H9 (cell line): ENCODE measurements around the gene GCG. TPM values are rescaled to one million over a fixed set of nuclear protein-coding genes. Genes with fewer than 3 reads are reported as not detected.

Source experiments
- DNase-seq: peaks from one replicate; pipeline ENCODE4 v3.0.0-alpha.2; 2017
- H2AFZ ChIP-seq: one replicate; pipeline ENCODE4 v1.6.1; 2013; ENCODE audit warnings: mild to moderate bottlenecking, low read length, control low read depth, moderate library complexity
- H2AK5ac ChIP-seq: 2 replicates; pipeline ENCODE4 v1.6.1; 2013; ENCODE audit warnings: low read length, control low read depth, mixed read lengths; ENCODE audit not compliant: insufficient read length
- H2BK120ac ChIP-seq: one replicate; pipeline ENCODE4 v1.6.1; 2013; ENCODE audit warnings: low read depth, mild to moderate bottlenecking, low read length, control low read depth, inconsistent platforms; ENCODE audit not compliant: poor library complexity, severe bottlenecking
- H2BK12ac ChIP-seq: 2 replicates; pipeline ENCODE4 v1.6.1; 2013; ENCODE audit warnings: low read length, control low read depth, mixed read lengths, low read depth; ENCODE audit not compliant: insufficient read length
- H2BK15ac ChIP-seq: 2 replicates; pipeline ENCODE4 v1.6.1; 2013; ENCODE audit warnings: low read depth, low read length, control low read depth
- H2BK20ac ChIP-seq: one replicate; pipeline ENCODE4 v1.6.1; 2013; ENCODE audit warnings: low read depth, mild to moderate bottlenecking, low read length, control low read depth, inconsistent platforms; ENCODE audit not compliant: poor library complexity, severe bottlenecking
- H2BK5ac ChIP-seq: 2 replicates; pipeline ENCODE4 v1.6.1; 2013; ENCODE audit warnings: low read length, control low read depth, mixed read lengths; ENCODE audit not compliant: insufficient read length
- H3K14ac ChIP-seq: 2 replicates; pipeline ENCODE4 v1.6.1; 2013; ENCODE audit warnings: low read length, control low read depth; ENCODE audit not compliant: insufficient read depth
- H3K18ac ChIP-seq: 2 replicates; pipeline ENCODE4 v1.6.1; 2013; ENCODE audit warnings: low read depth, mild to moderate bottlenecking, mixed read lengths, low read length, control low read depth; ENCODE audit not compliant: insufficient read length
- H3K23ac ChIP-seq: 2 replicates; pipeline ENCODE4 v1.6.1; 2013; ENCODE audit warnings: low read length, control low read depth, mixed read lengths, low read depth; ENCODE audit not compliant: insufficient read length
- H3K23me2 ChIP-seq: 2 replicates; pipeline ENCODE4 v1.6.1; 2013; ENCODE audit warnings: low read depth, mild to moderate bottlenecking, mixed read lengths, low read length, control low read depth; ENCODE audit not compliant: insufficient read length, poor library complexity, severe bottlenecking
- H3K27ac ChIP-seq: 2 replicates; pipeline ENCODE4 v1.5.1; 2013; ENCODE audit warnings: low read length, control low read depth, mixed read lengths, low read depth; ENCODE audit not compliant: insufficient read length
- H3K27me3 ChIP-seq: 2 replicates; pipeline ENCODE4 v1.6.1; 2013; ENCODE audit warnings: low read length, control low read depth, inconsistent platforms; ENCODE audit not compliant: insufficient read depth
- H3K4ac ChIP-seq: 2 replicates; pipeline ENCODE4 v1.6.1; 2013; ENCODE audit warnings: low read depth, mild to moderate bottlenecking, control low read depth, inconsistent platforms, low read length, moderate library complexity
- H3K4me1 ChIP-seq: 2 replicates; pipeline ENCODE4 v1.6.1; 2013; ENCODE audit warnings: low read length, control low read depth, inconsistent platforms; ENCODE audit not compliant: insufficient read depth
- H3K4me2 ChIP-seq: 2 replicates; pipeline ENCODE4 v1.6.1; 2013; ENCODE audit warnings: low read length, control low read depth, mixed read lengths; ENCODE audit not compliant: insufficient read length, insufficient read depth
- H3K56ac ChIP-seq: 2 replicates; pipeline ENCODE4 v1.6.1; 2013; ENCODE audit warnings: low read depth, mild to moderate bottlenecking, mixed read lengths, low read length, control low read depth; ENCODE audit not compliant: insufficient read length
- H3K79me1 ChIP-seq: 2 replicates; pipeline ENCODE4 v1.6.1; 2013; ENCODE audit warnings: low read depth, mild to moderate bottlenecking, moderate library complexity, low read length, control low read depth, inconsistent platforms; ENCODE audit not compliant: insufficient read depth, poor library complexity, severe bottlenecking
- H3K79me2 ChIP-seq: 2 replicates; pipeline ENCODE4 v1.6.1; 2013; ENCODE audit warnings: low read length, control low read depth, inconsistent platforms; ENCODE audit not compliant: insufficient read depth
- H3K9ac ChIP-seq: 2 replicates; pipeline ENCODE4 v1.6.1; 2013; ENCODE audit warnings: low read length, control low read depth, mixed read lengths; ENCODE audit not compliant: insufficient read length; ENCODE audit errors: extremely low read depth
- H3K9me3 ChIP-seq: one replicate; pipeline ENCODE4 v1.6.1; 2013; ENCODE audit warnings: low read depth, low read length, inconsistent platforms; ENCODE audit not compliant: control insufficient read depth
- H3T11ph ChIP-seq: one replicate; pipeline ENCODE4 v1.6.1; 2013; ENCODE audit warnings: mild to moderate bottlenecking, low read length, control low read depth, inconsistent platforms
- H4K20me1 ChIP-seq: one replicate; pipeline ENCODE4 v1.6.1; 2013; ENCODE audit not compliant: control insufficient read depth, insufficient read length, insufficient read depth
- H4K5ac ChIP-seq: 2 replicates; pipeline ENCODE4 v1.6.1; 2013; ENCODE audit warnings: low read depth, mild to moderate bottlenecking, mixed read lengths, low read length, control low read depth; ENCODE audit not compliant: insufficient read length
- H4K8ac ChIP-seq: replicated peaks from 2 replicates; pipeline ENCODE4 v1.6.1; 2013; ENCODE audit warnings: low read length, control low read depth, mixed read lengths, low read depth; ENCODE audit not compliant: insufficient read length
- H4K91ac ChIP-seq: 2 replicates; pipeline ENCODE4 v1.6.1; 2013; ENCODE audit warnings: low read depth, mild to moderate bottlenecking, moderate library complexity, mixed read lengths, low read length, control low read depth; ENCODE audit not compliant: insufficient read length
- H3K27ac Mint-ChIP-seq, 3 experiments: 2 replicates in 2 of 3; 3 replicates in 1 of 3; pipeline ENCODE4 v1.8.0; 2020 to 2021; ENCODE audit warnings: mixed read lengths in 3 of 3, mild to moderate bottlenecking in 1 of 3, moderate library complexity in 1 of 3
- H3K27me3 Mint-ChIP-seq: 2 replicates; pipeline ENCODE4 v1.8.0; 2021; ENCODE audit warnings: low read depth, mild to moderate bottlenecking, moderate library complexity, mixed read lengths
- H3K36me3 Mint-ChIP-seq, 3 experiments: 2 replicates in 2 of 3; 3 replicates in 1 of 3; pipeline ENCODE4 v1.8.0; 2020 to 2021; ENCODE audit warnings: low read depth in 3 of 3, mixed read lengths in 3 of 3; ENCODE audit not compliant: insufficient read depth in 1 of 3
- H3K4me1 Mint-ChIP-seq, 2 experiments: 2 replicates each; pipeline ENCODE4 v1.8.0; 2020; ENCODE audit warnings: mixed read lengths in 2 of 2
- H3K4me3 Mint-ChIP-seq, 2 experiments: 2 replicates in 1 of 2; 3 replicates in 1 of 2; pipeline ENCODE4 v1.8.0; 2020 to 2021; ENCODE audit warnings: mild to moderate bottlenecking in 2 of 2, mixed read lengths in 2 of 2, moderate library complexity in 1 of 2
- H3K9me3 Mint-ChIP-seq, 2 experiments: 2 replicates in 1 of 2; 3 replicates in 1 of 2; pipeline ENCODE4 v1.8.0; 2020; ENCODE audit warnings: mild to moderate bottlenecking in 2 of 2, mixed read lengths in 2 of 2, moderate library complexity in 1 of 2
- CTCF ChIP-seq: fragments of 200-600 bp; sonication (generic); conservative IDR thresholded peaks from 3 replicates; pipeline ENCODE4 v1.8.0; 2021; ENCODE audit warnings: antibody characterized with exemption, mild to moderate bottlenecking
- WGBS: extraction: QIAGEN DNeasy Blood & Tissue Kit; methylation state at CpG from one replicate; pipeline ENCODE4 v1.1.7; 2013; ENCODE audit warnings: missing lambda C conversion rate, low lambda C conversion rate, mixed read lengths; ENCODE audit not compliant: insufficient read length; ENCODE audit errors: extremely low coverage; 5-methylcytosine and 5-hydroxymethylcytosine counted together
- total RNA-seq: library from RNA; stranded (reverse); gene quantifications from 2 replicates; pipeline ENCODE4 v1.2.1, GENCODE V29; 2021

Gene GCG
- total RNA-seq, 1 experiment from 2014 or later = not detected

DNA sequence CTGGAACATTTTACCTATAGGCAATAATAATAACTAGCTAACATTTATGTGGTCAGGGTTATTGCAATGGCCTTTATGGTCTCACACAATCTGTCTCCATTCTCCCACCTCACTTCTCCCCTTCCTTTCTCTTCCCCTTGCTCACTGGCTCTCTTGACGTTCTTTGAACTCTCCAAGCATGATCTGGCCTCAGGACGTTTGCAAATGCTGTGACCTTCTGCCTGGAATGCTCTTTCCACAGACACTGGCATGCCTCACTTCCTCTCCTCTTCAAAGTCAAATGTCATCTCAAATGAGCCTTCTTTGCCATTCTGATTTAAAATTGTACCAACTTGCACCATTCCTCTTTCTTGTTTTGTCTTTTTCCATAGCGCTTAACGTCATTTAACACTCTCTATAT, 25.3 kb upstream of the GCG start:
- WGBS = 100% methylated on average over 2 of the region's 4 CpGs
- Mint-ChIP-seq H3K36me3 (no peaks in the 10 kb centered on the region), H3K9me3 (no peaks in the 10 kb centered on the region)

More for the DNA sequence above, 25.3 kb upstream of the GCG start:
- Histone ChIP-seq H4K20me1 (no peaks in the 10 kb centered on the region), H3K23ac (no peak overlapping the region), H3K23me2 (no peaks in the 10 kb centered on the region), H3K14ac (no peak overlapping the region), H3K56ac (no peak overlapping the region), H4K8ac (no peak overlapping the region), H3T11ph (no peak overlapping the region), H2BK5ac (no peak overlapping the region), H3K9ac (no peak overlapping the region), H4K91ac (no peak overlapping the region), H2BK20ac (no peak overlapping the region), H3K27ac (no peak overlapping the region), H2BK12ac (no peak overlapping the region), H2BK120ac (no peak overlapping the region), H3K79me2 (no peaks in the 10 kb centered on the region), H3K9me3 (no peaks in the 10 kb centered on the region), H3K18ac (no peak overlapping the region), H3K4me1 (no peaks in the 10 kb centered on the region), H3K79me1 (no peaks in the 10 kb centered on the region), H3K4ac (no peak overlapping the region), H3K4me2 (no peak overlapping the region), H3K27me3 (no peaks in the 10 kb centered on the region), H2AFZ (no peak overlapping the region), H2AK5ac (no peak overlapping the region), H2BK15ac (no peak overlapping the region), H4K5ac (no peak overlapping the region)
- H3K4me3 Mint-ChIP-seq = no peak overlapping the region
- no peak for TF ChIP-seq CTCF
- peaks cover 2 to 3% of the 10 kb centered on the region in 2 experiments; a peak in 2 of 4 replicates for H3K4me1 Mint-ChIP-seq
- H3K27me3 Mint-ChIP-seq = no peaks in the 10 kb centered on the region
- H3K27ac Mint-ChIP-seq = no peak overlapping the region
- peak; percentile 31 for DNase-seq
